ENCODE measurements around the gene NOS1. TPM values are rescaled to one million over a fixed set of nuclear protein-coding genes. Genes with fewer than 3 reads are reported as not detected.
"Not testable (repeated sequence)": the region's sequence is repeated elsewhere in the genome, so short reads cannot be mapped to it uniquely, and the experiment has no call there.

The NOS1 gene
- total and polyA plus RNA-seq, 4 donors: 0.05 to 0.66 (median 0.22) TPM

GRCh38 chr12:117208811-117209455 lies 152.5 kb downstream of the NOS1 start:
- intact Hi-C loops (cut with DNase I): no loop called here
- Histone ChIP-seq H3K27me3 (ENCODE audit: control insufficient read depth in 1 of 2, insufficient read depth in 2 of 2, low read length in 1 of 2) (no peaks in the 10 kb centered on the region), H3K4me3 (ENCODE audit: low read length in 2 of 2) (no peak overlapping the region), H3K4me1 (ENCODE audit: control insufficient read depth in 1 of 2, insufficient read depth in 2 of 2, low read length in 2 of 2) (no peaks in the 10 kb centered on the region), H3K9me3 (ENCODE audit: control insufficient read depth, low read length) (no peaks in the 10 kb centered on the region), H3K27ac (ENCODE audit: low read depth in 1 of 2, low read length in 2 of 2) (no peak overlapping the region), H3K36me3 (ENCODE audit: control insufficient read depth in 1 of 2, insufficient read depth in 2 of 2, low read length in 1 of 2) (no peaks in the 10 kb centered on the region)
- WGBS, 2 donors: 81 to 84% methylated on average over 13 of the region's 13 CpGs
- DNase-seq: no peak
- ATAC-seq (ENCODE audit: low FRiP score): no peak

- Histone ChIP-seq H3K4me1 (ENCODE audit: control insufficient read depth in 1 of 2, insufficient read depth in 2 of 2, low read length in 2 of 2) (no peaks in the 10 kb centered on the region), H3K4me3 (ENCODE audit: low read length in 2 of 2) (no peak overlapping the region), H3K27me3 (ENCODE audit: control insufficient read depth in 1 of 2, insufficient read depth in 2 of 2, low read length in 1 of 2) (no peaks in the 10 kb centered on the region), H3K36me3 (ENCODE audit: control insufficient read depth in 1 of 2, insufficient read depth in 2 of 2, low read length in 1 of 2) (no peaks in the 10 kb centered on the region), H3K27ac (ENCODE audit: low read depth in 1 of 2, low read length in 2 of 2) (no peak overlapping the region), H3K9me3 (ENCODE audit: control insufficient read depth, low read length) (no peaks in the 10 kb centered on the region)
- WGBS, 2 donors: 71 to 77% methylated on average over 15 to 16 of the region's 16 CpGs
- intact Hi-C loops (cut with DNase I): no loop called here
- DNase-seq: no peak
- no peak for ATAC-seq (ENCODE audit: low FRiP score)
Observed at GRCh38 chr12:117208206-117208605, 153.2 kb downstream of the NOS1 start.

- ATAC-seq (ENCODE audit: low FRiP score) (no peak), DNase-seq (no peak)
- no peaks in the 10 kb centered on the region for H3K36me3 ChIP-seq (ENCODE audit: control insufficient read depth in 1 of 2, insufficient read depth in 2 of 2, low read length in 1 of 2)
- WGBS, 2 donors: 48 to 58% methylated on average over 2 of the region's 2 CpGs
- no peak overlapping the region for H3K27ac ChIP-seq (ENCODE audit: low read depth in 1 of 2, low read length in 2 of 2)
- no peak overlapping the region for H3K4me3 ChIP-seq (ENCODE audit: low read length in 2 of 2)
- no peaks in the 10 kb centered on the region for H3K27me3 ChIP-seq (ENCODE audit: control insufficient read depth in 1 of 2, insufficient read depth in 2 of 2, low read length in 1 of 2)
- no peaks in the 10 kb centered on the region for H3K4me1 ChIP-seq (ENCODE audit: control insufficient read depth in 1 of 2, insufficient read depth in 2 of 2, low read length in 2 of 2)
- intact Hi-C loops (cut with DNase I): no loop called here
- no peaks in the 10 kb centered on the region for H3K9me3 ChIP-seq (ENCODE audit: control insufficient read depth, low read length)
Observed at GRCh38 chr12:117207675-117208074, 153.8 kb downstream of the NOS1 start.

- DNase-seq: peak in 1 of 2 donors; percentile 8
- intact Hi-C loops (cut with DNase I): no loop called here
- ATAC-seq (ENCODE audit: low FRiP score): no peak
Observed at GRCh38 chr12:117202556-117202955, 158.9 kb downstream of the NOS1 start.

GRCh38 chr12:117202033-117202432 lies 159.4 kb downstream of the NOS1 start:
- intact Hi-C loops (cut with DNase I): no loop called here

More at GRCh38 chr12:117202556-117202955, 158.9 kb downstream of the NOS1 start:
- Histone ChIP-seq H3K27ac (ENCODE audit: low read depth in 1 of 2, low read length in 2 of 2) (no peak overlapping the region), H3K9me3 (ENCODE audit: control insufficient read depth, low read length) (no peaks in the 10 kb centered on the region), H3K27me3 (ENCODE audit: control insufficient read depth in 1 of 2, insufficient read depth in 2 of 2, low read length in 1 of 2) (no peaks in the 10 kb centered on the region), H3K4me3 (ENCODE audit: low read length in 2 of 2) (no peak overlapping the region), H3K4me1 (ENCODE audit: control insufficient read depth in 1 of 2, insufficient read depth in 2 of 2, low read length in 2 of 2) (no peaks in the 10 kb centered on the region), H3K36me3 (ENCODE audit: control insufficient read depth in 1 of 2, insufficient read depth in 2 of 2, low read length in 1 of 2) (no peaks in the 10 kb centered on the region)
- 78 to 80% methylated on average over 9 of the region's 9 CpGs for WGBS, 2 donors

GRCh38 chr12:117199956-117200744 lies 161.3 kb downstream of the NOS1 start:
- H3K4me3 ChIP-seq (ENCODE audit: low read length in 2 of 2); H3K4me1 ChIP-seq (ENCODE audit: control insufficient read depth in 1 of 2, insufficient read depth in 2 of 2, low read length in 2 of 2); H3K9me3 ChIP-seq (ENCODE audit: control insufficient read depth, low read length); H3K27ac ChIP-seq (ENCODE audit: low read depth in 1 of 2, low read length in 2 of 2); ATAC-seq (ENCODE audit: low FRiP score); H3K36me3 ChIP-seq (ENCODE audit: control insufficient read depth in 1 of 2, insufficient read depth in 2 of 2, low read length in 1 of 2); intact Hi-C loops (cut with DNase I); H3K27me3 ChIP-seq (ENCODE audit: control insufficient read depth in 1 of 2, insufficient read depth in 2 of 2, low read length in 1 of 2): not testable (repeated sequence)
- DNase-seq: peak in 1 of 2 donors; percentile 1
- 91 to 93% methylated on average over 7 to 8 of the region's 8 CpGs for WGBS, 2 donors

More at GRCh38 chr12:117202033-117202432, 159.4 kb downstream of the NOS1 start:
- no peak overlapping the region for H3K27ac ChIP-seq (ENCODE audit: low read depth in 1 of 2, low read length in 2 of 2)
- H3K4me1 ChIP-seq (ENCODE audit: control insufficient read depth in 1 of 2, insufficient read depth in 2 of 2, low read length in 2 of 2): no peaks in the 10 kb centered on the region
- no peak for ATAC-seq (ENCODE audit: low FRiP score)
- no peak overlapping the region for H3K4me3 ChIP-seq (ENCODE audit: low read length in 2 of 2)
- H3K36me3 ChIP-seq (ENCODE audit: control insufficient read depth in 1 of 2, insufficient read depth in 2 of 2, low read length in 1 of 2): no peaks in the 10 kb centered on the region
- peak in 1 of 2 donors; percentile 35 for DNase-seq
- no peaks in the 10 kb centered on the region for H3K27me3 ChIP-seq (ENCODE audit: control insufficient read depth in 1 of 2, insufficient read depth in 2 of 2, low read length in 1 of 2)
- WGBS, 2 donors: 79 to 87% methylated on average over 9 of the region's 9 CpGs
- H3K9me3 ChIP-seq (ENCODE audit: control insufficient read depth, low read length): no peaks in the 10 kb centered on the region

GRCh38 chr12:117196334-117196733 lies 165.1 kb downstream of the NOS1 start:
- intact Hi-C loops (cut with DNase I); ATAC-seq (ENCODE audit: low FRiP score); H3K9me3 ChIP-seq (ENCODE audit: control insufficient read depth, low read length); H3K36me3 ChIP-seq (ENCODE audit: control insufficient read depth in 1 of 2, insufficient read depth in 2 of 2, low read length in 1 of 2); H3K27me3 ChIP-seq (ENCODE audit: control insufficient read depth in 1 of 2, insufficient read depth in 2 of 2, low read length in 1 of 2); H3K4me3 ChIP-seq (ENCODE audit: low read length in 2 of 2); H3K27ac ChIP-seq (ENCODE audit: low read depth in 1 of 2, low read length in 2 of 2); H3K4me1 ChIP-seq (ENCODE audit: control insufficient read depth in 1 of 2, insufficient read depth in 2 of 2, low read length in 2 of 2): not testable (repeated sequence)
- peak in 1 of 2 donors; percentile 20 for DNase-seq
- WGBS, 2 donors: 91 to 92% methylated on average over 6 of the region's 6 CpGs

- H3K27me3 ChIP-seq (ENCODE audit: control insufficient read depth in 1 of 2, insufficient read depth in 2 of 2, low read length in 1 of 2); H3K36me3 ChIP-seq (ENCODE audit: control insufficient read depth in 1 of 2, insufficient read depth in 2 of 2, low read length in 1 of 2); H3K27ac ChIP-seq (ENCODE audit: low read depth in 1 of 2, low read length in 2 of 2); ATAC-seq (ENCODE audit: low FRiP score); H3K4me3 ChIP-seq (ENCODE audit: low read length in 2 of 2); DNase-seq; H3K4me1 ChIP-seq (ENCODE audit: control insufficient read depth in 1 of 2, insufficient read depth in 2 of 2, low read length in 2 of 2); intact Hi-C loops (cut with DNase I); H3K9me3 ChIP-seq (ENCODE audit: control insufficient read depth, low read length): not testable (repeated sequence)
- WGBS, 2 donors: 87 to 91% methylated on average over 8 to 9 of the region's 9 CpGs
Observed at GRCh38 chr12:117195027-117195426, 166.4 kb downstream of the NOS1 start.

GRCh38 chr12:117193903-117194302 lies 167.5 kb downstream of the NOS1 start:
- Histone ChIP-seq H3K9me3 (ENCODE audit: control insufficient read depth, low read length) (no peaks in the 10 kb centered on the region), H3K36me3 (ENCODE audit: control insufficient read depth in 1 of 2, insufficient read depth in 2 of 2, low read length in 1 of 2) (no peaks in the 10 kb centered on the region), H3K27me3 (ENCODE audit: control insufficient read depth in 1 of 2, insufficient read depth in 2 of 2, low read length in 1 of 2) (no peaks in the 10 kb centered on the region), H3K4me1 (ENCODE audit: control insufficient read depth in 1 of 2, insufficient read depth in 2 of 2, low read length in 2 of 2) (no peaks in the 10 kb centered on the region), H3K4me3 (ENCODE audit: low read length in 2 of 2) (no peak overlapping the region), H3K27ac (ENCODE audit: low read depth in 1 of 2, low read length in 2 of 2) (no peak overlapping the region)
- ATAC-seq (ENCODE audit: low FRiP score): no peak
- 95 to 97% methylated on average over 3 of the region's 3 CpGs for WGBS, 2 donors
- DNase-seq: no peak
- intact Hi-C loops (cut with DNase I): no loop called here
